NB4 (cell line): ENCODE measurements around the gene IL36A.

Source experiments
- MAX ChIP-seq: IDR thresholded peaks from 2 replicates; pipeline ENCODE4 v1.6.1; 2011; ENCODE audit warnings: low read depth, low read length
- MYC ChIP-seq: IDR thresholded peaks from 2 replicates; pipeline ENCODE4 v1.6.1; 2011; ENCODE audit warnings: low read depth, low read length
- POLR2A ChIP-seq: IDR thresholded peaks from 2 replicates; pipeline ENCODE4 v1.6.1; 2011; ENCODE audit warnings: mild to moderate bottlenecking; ENCODE audit not compliant: insufficient read length; ENCODE audit errors: extremely low read depth
- TF ChIP-seq, protein P1 (sequence below): IDR thresholded peaks from one replicate; pipeline ENCODE4 v1.5.1; 2012; ENCODE audit warnings: low read depth, low read length

GRCh38 chr2:113015042-113015441, 9.8 kb downstream of the IL36A start:
- TF ChIP-seq, protein P1, sequence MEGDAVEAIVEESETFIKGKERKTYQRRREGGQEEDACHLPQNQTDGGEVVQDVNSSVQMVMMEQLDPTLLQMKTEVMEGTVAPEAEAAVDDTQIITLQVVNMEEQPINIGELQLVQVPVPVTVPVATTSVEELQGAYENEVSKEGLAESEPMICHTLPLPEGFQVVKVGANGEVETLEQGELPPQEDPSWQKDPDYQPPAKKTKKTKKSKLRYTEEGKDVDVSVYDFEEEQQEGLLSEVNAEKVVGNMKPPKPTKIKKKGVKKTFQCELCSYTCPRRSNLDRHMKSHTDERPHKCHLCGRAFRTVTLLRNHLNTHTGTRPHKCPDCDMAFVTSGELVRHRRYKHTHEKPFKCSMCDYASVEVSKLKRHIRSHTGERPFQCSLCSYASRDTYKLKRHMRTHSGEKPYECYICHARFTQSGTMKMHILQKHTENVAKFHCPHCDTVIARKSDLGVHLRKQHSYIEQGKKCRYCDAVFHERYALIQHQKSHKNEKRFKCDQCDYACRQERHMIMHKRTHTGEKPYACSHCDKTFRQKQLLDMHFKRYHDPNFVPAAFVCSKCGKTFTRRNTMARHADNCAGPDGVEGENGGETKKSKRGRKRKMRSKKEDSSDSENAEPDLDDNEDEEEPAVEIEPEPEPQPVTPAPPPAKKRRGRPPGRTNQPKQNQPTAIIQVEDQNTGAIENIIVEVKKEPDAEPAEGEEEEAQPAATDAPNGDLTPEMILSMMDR: no peak
- TF ChIP-seq POLR2A: no peak
- no peak for TF ChIP-seq MAX
- TF ChIP-seq MYC: no peak
